NCI-H1694 treated with DMSO at 0.1 percent for 48 hours (cell line): ENCODE data around the gene DENND1C.
A peak's percentile ranks its signal among the peaks of the same experiment; 100 is the strongest.

Experiments used
- DNase-seq: peaks from one replicate; lab custom pipeline; 2025; lab: John Stamatoyannopoulos, UW

DENND1C gene, protein sequence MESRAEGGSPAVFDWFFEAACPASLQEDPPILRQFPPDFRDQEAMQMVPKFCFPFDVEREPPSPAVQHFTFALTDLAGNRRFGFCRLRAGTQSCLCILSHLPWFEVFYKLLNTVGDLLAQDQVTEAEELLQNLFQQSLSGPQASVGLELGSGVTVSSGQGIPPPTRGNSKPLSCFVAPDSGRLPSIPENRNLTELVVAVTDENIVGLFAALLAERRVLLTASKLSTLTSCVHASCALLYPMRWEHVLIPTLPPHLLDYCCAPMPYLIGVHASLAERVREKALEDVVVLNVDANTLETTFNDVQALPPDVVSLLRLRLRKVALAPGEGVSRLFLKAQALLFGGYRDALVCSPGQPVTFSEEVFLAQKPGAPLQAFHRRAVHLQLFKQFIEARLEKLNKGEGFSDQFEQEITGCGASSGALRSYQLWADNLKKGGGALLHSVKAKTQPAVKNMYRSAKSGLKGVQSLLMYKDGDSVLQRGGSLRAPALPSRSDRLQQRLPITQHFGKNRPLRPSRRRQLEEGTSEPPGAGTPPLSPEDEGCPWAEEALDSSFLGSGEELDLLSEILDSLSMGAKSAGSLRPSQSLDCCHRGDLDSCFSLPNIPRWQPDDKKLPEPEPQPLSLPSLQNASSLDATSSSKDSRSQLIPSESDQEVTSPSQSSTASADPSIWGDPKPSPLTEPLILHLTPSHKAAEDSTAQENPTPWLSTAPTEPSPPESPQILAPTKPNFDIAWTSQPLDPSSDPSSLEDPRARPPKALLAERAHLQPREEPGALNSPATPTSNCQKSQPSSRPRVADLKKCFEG

DNA sequence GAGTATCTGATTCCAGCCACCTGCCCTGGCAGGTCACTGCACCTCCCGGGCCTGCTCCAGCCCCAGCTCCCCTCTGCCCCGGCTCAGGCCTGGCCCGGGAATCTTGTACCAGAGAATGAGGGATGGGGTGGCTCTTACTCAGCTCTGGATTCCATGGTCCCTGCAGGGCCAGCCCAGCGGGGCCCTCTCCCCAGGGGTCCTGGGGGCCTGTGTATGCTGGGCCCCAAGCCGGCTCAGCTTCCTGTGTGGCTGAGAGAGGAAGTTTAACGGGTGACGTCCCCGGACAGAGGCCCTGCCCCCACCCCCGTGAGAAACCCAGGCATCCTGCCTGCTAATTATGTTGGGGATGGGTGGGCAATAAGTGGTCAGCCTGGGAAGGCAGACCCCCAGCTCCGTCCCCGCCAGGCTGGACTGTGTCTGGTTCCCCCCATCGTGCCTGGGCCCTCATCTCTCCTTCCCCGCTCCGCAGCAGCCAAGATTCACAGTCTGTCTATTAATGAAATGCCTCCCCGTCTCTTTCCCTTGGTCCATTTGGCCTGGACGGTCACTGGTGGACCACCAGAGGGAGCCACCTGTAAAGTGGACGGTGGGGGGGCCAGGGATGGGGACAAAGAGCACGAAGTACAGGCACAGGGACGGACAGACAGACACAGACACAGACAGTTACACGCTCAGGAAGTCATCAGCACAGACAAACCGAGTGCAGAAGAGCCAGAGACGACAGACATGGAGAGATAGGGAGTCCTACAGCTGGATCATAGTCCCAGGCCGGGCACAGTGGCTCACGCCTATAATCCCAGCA is at the start of gene DENND1C:
Gene DENND1C, minus strand, starts transcription at position 247 of the 802 bp plus-strand sequence. Its CDS starts 92 bp downstream, at position 155.
- DNase-seq: no peak

DNA sequence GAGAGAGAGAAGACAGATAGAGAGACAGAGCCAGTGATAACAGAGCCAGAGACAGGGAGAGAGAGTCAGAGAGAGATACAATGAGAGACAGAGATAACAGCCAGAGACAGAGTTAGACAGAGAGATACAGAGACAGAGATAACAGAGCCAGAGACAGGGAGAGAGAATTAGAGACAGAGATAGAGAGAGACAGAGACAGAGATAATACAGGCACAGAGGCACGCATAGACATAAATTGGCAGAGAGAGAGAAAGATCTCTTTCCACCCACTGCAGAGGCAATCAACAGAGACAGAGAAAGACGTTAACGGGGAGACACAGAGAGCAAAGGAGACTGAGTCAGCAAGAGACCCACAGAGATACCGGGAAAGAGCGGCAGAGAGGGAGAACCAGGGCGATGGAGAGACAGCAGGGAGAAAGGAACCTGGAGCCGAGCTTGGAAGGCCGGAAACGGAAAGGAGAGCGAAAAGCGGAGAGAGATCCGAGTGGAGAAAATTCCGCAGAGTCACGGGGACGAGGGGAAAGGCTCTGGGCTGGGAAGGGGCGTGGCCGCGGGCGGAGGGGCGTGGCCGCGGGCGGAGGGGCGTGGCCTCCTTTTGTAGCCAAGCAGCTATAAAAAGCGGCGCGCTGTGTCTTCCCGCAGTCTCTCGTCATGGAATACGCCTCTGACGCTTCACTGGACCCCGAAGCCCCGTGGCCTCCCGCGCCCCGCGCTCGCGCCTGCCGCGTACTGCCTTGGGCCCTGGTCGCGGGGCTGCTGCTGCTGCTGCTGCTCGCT is 49.0 kb upstream of the DENND1C start, which contains the start of gene TNFSF9:
Gene TNFSF9, plus strand, starts transcription at position 641 of the 777 bp plus-strand sequence. Its CDS starts 11 bp downstream, at position 652.
- no peak for DNase-seq

DNA sequence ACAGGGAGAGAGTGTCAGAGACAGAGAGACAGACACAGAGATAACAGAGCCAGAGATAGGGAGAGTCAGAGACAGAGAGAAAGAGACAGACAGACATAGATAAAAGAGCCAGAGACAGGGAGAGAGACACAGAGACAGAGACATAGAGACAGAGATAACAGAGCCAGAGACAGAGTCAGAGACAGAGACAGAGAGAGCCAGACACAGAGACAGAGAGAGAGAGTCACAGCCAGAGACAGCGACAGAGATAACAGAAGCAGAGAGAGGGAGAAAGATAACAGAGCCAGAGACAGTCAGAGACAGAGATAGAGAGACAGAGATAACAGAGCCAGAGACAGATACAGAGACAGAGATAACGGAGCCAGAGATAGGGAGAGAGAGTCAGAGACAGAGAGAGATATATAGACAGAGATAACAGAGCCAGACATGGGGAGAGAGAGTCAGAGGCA is 48.4 kb upstream of the DENND1C start:
- no peak for DNase-seq

DNA sequence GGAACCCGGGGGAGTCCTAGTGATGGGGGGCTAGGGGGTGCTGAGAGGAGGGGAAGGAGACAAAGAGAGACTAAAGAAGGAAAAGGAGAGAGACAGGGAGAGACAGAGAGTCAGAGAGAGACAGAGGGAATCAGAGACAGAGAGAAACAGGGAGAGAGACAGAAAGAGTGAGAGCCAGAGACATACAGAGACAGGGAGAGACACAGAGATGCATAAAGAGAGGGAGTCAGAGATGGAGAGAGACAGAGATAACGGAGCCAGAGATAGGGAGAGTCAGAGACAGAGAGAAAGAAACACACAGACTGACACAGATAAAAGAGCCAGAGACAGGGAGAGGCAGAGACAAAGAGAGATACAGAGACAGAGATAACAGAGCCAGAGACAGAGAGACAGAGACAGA is 47.8 kb upstream of the DENND1C start:
- DNase-seq: no peak

DNA sequence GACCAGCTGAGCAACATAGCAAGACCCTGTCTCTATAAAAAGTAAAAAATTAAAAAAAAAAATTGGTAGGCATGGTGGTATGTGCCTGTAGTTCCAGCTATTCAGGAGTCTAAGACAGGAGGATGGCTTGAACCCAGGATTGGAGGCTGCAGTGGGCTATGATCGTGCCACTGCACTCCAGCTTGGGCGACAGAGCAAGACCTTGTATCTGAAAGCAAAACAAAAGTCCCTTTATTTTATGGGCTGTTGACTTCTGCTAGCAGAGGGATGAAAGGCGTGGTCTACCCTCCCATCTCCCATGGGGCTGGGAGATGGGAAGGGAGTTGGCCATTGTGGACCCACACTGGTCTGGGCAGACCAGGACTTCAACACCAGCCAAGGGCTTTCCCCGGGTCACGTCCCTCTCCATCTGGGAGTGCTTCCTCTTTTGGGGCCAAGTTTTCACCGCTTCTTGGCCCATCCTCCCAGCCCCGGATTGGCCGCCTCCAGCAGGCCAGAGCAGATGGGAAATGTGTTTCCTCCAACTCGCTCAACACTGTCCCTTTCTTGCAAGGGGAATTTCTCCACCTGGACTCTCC is 47.0 kb upstream of the DENND1C start:
- no peak for DNase-seq

DNA sequence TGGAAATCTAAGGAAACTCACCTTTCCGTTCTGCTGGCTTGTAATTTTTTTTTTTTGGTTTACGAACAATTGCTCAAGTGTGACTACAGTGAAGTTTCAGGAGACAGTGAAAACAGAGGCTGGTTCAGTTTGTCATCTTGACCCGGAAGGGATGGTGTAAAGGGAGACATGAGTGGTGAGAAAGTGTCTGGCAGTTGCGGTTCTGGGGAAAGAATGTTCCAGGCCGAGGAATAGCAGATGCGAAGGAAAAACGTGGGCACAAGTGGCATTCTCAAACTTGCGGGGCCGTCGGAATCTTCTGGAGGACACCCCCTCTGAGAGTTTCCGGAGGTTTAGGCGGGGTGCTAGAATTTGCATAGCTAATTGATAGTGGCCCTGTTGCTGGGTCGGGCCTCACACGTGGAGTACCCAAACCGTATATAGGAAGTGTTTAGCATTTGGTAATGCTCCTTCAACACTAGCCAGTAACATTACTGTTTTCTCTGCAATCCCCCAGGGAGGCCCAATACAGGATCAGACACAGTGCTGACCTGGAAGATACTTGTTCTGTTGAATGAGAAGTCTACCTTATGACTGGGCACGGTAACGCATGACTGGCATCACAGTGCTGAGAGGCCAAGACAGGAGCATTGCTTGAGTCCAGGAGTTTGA is 46.4 kb upstream of the DENND1C start:
- DNase-seq: no peak

DNA sequence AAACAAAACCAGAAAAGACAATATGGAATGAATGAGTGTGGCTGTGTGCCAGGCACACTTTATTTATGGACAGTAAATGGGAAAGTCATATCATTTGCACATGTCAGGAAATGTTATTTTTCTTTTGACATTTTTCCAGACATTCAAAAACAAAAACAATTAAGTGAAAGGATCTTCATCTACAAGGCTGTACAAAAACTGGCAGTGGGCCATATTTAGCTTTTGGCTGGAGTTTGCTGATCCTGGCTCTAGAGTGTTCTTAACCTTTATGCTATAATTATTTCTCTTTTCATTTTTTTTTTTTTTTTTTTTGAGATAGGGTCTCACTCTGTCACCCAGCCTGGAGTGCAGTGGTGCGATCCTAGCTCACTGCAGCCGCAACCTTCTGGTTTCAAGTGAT is 42.7 kb upstream of the DENND1C start:
- DNase-seq: no peak

DNA sequence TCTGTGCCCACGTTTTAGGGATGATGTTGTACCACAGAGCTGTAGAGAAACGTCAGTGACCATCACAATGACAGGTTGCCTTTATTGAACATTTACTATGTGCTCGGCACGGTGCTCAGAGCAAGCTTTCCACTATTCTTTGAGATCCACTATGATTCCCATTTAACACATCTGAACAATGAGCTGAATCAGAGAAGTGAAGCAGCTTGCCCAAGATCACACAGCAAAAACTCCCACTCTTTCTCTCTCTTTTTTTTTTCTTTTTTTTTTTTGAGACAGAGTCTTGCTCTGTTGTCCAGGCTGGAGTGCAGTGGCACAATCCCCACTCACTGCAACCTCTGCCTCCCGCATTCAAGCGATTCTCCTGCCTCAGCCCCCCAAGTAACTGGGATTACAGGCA is 41.1 kb upstream of the DENND1C start:
- DNase-seq: no peak

DNA sequence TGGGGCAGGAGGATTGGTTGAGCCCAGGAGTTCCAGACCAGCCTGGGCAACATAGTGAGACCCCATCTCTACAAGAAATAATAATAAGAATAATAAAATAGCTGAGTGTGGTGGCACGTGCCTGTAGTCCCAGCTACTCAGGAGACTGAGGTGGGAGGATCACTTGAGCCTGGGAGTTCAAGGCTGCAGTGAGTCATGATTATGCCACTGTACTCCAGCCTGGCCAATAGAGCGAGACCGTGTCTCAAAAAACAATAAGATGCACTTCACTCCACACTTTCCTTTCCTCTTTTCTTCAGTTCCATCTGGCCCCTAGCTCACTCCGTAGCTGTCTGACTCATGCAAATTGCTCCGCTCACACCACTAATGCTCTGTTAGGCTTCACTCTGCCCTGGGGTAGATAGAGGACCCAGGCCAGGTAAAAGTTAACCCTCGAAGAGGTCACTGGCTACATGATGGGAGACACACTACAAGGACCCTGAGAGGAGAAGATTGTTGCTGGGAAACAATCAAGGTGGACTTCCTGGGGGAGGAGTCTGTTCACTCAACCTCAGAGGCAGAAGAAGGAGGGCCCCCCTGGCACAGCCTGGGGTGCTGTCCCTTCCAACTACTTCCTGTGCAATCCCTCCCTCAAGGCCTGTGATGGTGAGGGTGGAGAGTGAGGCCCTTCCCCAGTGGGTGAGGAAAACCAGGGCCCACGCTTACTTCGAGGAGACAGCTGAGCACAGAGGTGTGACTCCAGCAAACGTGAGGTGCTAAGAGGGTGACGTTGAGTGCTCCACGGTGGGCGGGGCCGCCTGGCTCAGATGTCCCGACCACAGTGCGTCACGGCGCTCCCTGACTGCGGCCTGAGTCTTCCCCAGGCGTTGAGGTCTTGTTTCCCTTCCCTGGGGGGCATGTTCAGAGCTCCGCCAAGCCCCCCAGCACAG is 40.4 kb upstream of the DENND1C start:
- DNase-seq: no peak

DNA sequence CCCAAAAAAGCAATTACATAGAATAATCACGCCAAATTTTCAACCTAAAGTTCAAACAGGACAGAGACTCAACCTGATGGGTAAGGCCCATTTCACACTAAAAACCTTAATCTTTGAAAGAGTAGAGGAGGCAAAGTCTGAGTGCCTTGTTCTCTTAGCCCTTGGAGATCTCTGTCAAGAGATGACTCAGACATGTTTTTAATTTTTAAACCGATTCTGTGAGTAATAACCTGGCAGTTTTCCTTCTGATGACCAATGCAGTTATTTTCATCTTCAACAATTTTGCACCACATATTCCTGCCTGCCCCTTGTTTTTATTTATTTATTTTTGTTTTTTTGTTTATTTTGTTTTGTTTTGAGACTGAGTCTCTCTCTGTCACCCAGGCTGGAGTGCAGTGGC is 37.7 kb upstream of the DENND1C start:
- no peak for DNase-seq

DNA sequence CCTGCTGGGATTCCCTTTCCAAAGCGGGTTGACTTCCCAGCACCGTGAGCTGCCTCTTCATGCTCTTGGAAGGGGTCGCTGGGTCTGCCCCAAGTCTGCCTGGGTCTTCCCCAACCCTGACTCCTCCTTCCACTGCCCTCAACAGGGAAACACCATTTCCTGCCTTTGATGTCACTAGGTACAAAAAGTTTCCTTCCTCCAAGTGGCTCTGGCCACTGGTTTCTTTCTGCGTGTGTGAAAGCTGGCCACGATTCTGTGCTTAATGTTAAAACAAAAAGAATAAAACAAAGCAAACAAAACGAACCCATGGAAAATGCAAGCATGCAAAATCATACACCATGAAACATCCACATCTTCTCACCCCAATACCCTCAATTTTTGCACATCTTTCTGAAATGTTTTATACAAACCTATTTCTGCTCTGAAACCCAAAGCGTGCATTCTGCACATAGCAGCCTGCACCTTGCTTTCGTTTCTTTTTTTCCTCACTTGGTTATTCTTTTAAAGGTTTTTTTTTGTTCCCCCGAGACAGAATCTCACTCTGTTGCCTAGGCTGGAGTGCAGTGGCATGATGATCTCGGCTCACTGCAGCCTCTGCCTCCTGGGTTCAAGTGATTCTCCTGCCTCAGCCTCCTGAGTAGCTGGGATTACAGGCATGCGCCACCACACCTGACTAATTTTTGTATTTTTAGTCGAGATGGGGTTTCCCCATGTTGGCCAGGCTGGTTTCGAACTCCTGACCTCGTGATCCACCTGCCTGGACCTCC is 36.7 kb upstream of the DENND1C start:
- DNase-seq: no peak

DNA sequence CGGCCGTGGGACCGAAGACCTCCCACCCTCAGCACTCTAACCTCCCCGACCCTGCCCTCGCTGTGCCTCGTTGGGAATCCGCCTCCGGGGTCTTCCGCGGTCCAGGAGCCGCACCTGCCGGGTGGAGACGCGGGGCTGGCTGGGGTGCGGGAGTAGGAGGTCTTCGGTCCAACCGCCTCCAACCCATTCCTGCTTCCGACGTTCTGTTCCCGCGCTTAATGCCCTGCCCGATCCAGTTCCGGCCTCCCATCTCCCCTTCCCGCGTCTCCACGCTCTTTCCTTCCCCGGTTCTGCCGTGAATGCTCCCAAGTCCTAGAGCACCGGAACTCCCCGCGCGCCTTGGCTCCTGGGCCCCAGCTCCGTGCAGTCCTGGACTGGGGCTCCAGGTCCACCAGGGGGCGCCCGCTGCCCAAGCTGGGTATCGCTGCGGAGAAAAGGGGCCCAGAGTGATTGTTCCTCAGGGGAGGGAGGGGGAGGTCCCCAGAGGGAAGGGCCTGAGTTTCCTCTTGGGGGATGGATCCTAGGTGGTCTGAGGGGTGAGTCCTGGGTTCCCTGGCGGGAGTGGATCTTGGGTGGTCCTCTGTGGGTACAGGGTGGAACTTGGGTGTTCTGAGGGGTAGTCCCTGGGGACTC is 35.2 kb upstream of the DENND1C start:
- DNase-seq: peak; percentile 17

DNA sequence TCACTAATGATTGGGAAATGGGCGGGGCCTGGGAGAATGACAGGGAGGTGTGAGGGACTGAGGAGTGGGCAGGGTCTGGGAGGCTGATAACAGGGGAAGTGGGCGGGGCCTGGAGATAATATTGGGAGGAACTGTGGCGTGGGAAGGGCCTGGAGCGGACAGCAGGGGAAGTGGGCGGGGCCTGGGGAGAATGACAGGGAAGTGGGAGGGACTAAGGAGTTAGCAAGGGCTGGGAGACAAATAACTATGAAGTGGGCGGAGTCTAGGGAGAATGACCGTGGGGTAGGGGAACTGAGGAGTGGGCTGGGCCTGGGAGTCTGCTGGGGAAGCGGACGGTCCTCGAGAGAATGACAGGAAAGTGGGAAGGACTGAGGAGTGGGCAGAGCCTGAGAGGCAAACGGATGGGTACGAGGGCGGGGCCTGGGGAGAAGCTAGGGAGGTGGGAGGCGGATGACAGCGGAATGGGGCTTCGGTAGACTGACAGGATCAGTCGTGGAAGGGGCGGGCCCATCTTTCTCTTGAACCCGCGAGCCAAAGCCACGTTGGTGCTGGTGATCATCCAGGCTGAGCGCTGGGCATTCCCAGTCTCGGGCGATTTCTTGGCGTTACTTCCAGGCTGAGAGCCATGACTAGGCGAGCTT is 34.6 kb upstream of the DENND1C start:
- peak; percentile 11 for DNase-seq

DNA sequence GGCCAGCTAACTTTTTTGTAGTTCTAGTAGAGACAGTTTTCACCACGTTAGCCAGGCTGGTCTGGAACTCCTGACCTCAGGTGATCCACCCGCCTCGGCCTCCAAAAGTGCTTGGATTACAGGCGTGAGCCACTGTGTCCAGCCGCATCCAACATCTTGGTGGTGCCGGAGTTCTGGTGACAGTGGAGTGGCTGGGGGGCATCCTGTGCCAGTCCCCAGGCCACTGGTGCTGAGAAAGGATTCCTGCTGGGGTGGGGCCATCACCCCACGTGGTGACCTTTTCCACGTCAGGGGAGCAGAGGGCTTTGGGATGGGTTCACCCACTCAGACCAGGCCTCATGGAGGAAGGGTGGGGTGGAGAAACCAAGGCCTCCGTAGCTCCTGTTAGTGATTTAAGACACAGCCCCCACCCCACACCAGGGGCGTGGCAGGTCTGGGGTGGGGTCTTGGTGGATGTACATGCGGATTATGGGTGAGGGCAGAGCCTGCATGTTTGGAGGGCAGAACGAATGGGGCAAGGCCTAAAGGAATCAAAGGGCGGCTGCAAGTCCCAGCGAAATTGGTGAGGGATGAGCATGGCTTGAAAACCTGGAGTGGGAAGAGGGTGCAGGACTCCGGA is 33.4 kb upstream of the DENND1C start:
- no peak for DNase-seq

DNA sequence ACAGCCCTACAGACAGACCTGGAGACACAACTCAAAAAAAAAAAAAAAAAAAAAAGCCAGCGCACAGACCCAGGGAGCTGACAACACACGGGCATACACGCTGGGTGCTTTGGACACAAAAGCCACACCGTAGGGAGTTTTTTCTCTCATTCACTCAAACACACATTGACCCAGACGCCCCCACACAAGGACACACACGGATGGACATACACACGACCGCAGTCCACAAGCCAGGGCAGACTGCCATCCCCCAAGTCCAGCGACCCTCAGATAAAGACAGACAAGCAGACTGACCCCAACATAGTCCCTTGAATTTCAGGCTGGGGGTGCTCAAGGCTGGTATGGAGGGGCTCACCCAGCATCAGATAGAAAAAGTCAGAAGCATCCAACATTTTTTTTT is 32.5 kb upstream of the DENND1C start:
- DNase-seq: no peak

DNA sequence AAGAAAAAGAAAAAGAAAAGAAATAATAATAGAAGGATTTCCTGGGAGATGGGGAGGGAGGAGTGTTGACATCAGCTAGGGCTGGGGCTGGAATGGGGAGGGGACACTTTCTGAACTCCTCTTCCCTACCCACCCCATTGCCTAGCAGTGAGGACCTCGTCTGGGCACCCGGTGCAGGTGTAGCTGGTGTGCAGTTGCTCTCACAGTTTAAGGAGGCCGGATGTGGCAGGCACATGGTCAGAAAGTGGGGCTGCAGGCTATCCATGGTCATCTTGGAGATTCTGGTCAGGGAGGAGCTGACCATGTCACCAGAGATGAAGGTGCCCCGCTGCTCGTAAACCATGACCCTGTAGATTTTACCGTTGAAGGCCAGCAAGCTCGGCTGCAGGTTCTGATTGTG is 29.0 kb upstream of the DENND1C start:
- no peak for DNase-seq
